ENCODE results near the gene PANK4.
A peak's percentile ranks its signal among the peaks of the same experiment; 100 is the strongest.
"Not testable (repeated sequence)": the region's sequence is repeated elsewhere in the genome, so short reads cannot be mapped to it uniquely, and the experiment has no call there.

Gene PANK4

DNA sequence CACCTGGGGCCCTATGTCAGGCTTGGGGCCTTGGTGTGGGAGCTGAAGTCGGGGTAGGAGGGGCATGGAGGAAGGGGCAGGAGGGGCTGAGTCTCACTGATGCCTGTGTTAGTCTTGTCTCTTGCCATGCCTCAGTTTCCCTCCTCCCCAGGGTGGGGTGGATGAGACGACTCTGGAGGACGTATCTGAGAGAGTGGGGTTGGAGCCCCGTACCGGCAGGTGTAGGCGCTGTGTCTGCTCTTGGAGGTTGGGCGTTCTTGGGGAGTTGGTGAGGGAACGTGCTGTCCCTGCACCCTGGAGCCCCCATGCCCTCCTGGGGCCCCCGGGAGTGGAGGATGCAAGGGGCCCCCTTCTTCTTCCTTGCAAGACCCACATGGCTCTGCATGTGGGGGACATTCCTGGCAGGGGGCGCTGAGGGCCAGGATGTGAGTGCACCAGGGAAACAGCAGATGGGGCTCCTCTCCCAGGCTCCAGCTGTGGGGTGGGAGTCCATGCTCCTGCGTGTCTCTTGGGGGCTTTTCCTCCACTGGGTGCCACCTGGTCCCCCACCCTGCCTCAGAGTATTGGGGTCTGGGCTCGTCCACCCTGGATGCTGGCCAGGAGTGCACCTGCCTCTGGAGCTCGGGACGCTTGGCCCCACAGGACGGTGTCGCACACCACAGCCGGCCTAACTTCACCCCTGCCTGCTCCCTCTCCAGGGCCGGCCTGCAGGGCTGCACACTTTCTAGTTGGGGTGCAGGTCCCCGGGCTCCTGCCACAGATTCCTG is 28.4 kb upstream of the PANK4 start:
- peaks cover 25% of the 10 kb centered on the region for H3K36me3 Mint-ChIP-seq (ENCODE audit: low read depth)
- H3K4me3 Mint-ChIP-seq = peak overlapping the region; percentile 99
- DNase-seq (ENCODE audit: low spot score) = peak; percentile 42
- H3K27ac Mint-ChIP-seq = peak overlapping the region; percentile 96
- no peaks in the 10 kb centered on the region for H3K9me3 Mint-ChIP-seq
- no peaks in the 10 kb centered on the region for H3K27me3 Mint-ChIP-seq (ENCODE audit: low read depth)
- H3K4me1 Mint-ChIP-seq (ENCODE audit: low read depth) = peaks cover 25% of the 10 kb centered on the region

DNA sequence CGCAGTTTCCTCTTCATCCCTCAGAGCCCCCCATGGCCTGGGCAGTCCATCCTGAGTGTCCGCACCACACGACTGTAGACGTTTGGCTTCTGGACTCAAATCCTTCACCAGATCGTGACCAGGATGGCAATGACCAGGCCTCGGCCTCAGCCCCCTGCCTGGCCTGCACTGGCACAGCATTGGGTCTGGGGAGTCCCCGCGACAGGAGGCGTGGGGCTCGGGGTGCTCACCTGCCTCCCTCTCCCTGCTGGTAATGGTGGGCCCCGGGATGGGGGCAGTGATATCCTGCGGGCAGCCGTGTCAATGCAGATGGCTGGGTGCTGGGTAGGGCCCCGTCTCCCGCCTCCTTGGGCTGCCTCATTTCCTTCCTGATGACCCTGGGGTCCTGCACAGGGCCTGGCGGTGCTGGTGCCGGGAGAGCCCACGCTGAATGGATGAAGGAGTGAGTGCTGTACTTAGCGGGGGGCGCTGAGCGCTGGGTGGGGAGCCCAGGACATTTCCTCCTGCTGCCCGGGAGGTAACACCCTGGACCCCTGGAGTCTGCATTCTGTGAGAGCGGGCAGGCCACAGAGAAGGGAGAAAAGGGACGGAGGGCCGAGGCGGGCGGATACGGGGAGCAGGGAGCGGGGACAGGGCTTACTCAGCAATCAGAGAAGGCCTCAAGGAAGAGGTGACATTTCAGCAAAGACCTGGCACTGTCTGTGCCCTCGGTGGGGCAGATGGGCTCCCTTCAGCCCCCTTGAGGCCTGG is 27.6 kb upstream of the PANK4 start:
- Mint-ChIP-seq H3K4me1 (ENCODE audit: low read depth) (peaks cover 27% of the 10 kb centered on the region), H3K27ac (peak overlapping the region; percentile 96)

DNA sequence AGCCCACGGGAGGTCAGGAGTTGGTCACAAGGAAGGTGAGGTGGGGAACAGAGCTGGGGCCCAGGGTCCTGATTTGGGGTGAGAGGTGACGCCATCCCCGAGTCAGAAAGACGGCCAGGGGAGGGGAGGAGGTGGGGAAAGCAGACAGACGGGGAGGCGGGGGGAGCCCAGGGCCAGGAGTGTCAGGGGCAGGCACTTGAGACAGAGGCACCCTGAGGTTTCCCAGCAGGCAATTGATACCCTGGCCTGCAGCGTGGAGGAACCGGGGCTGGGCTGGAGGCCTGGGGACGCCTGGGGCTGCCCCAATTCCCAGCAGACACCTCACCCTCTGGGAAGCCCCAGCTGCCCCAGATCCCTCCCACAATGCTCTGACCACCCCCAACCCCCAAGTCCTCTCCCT is 26.7 kb upstream of the PANK4 start:
- peaks cover 30% of the 10 kb centered on the region for H3K4me1 Mint-ChIP-seq (ENCODE audit: low read depth)
- H3K27me3 Mint-ChIP-seq (ENCODE audit: low read depth); H3K27ac Mint-ChIP-seq; DNase-seq (ENCODE audit: low spot score); H3K4me3 Mint-ChIP-seq; H3K9me3 Mint-ChIP-seq: not testable (repeated sequence)
- peaks cover 23% of the 10 kb centered on the region for H3K36me3 Mint-ChIP-seq (ENCODE audit: low read depth)

More for the DNA sequence above, 27.6 kb upstream of the PANK4 start:
- H3K4me3 Mint-ChIP-seq = peak overlapping the region; percentile 99
- no peak for DNase-seq (ENCODE audit: low spot score)
- H3K27me3 Mint-ChIP-seq (ENCODE audit: low read depth) = no peaks in the 10 kb centered on the region
- H3K9me3 Mint-ChIP-seq = no peaks in the 10 kb centered on the region
- H3K36me3 Mint-ChIP-seq (ENCODE audit: low read depth) = peaks cover 26% of the 10 kb centered on the region

DNA sequence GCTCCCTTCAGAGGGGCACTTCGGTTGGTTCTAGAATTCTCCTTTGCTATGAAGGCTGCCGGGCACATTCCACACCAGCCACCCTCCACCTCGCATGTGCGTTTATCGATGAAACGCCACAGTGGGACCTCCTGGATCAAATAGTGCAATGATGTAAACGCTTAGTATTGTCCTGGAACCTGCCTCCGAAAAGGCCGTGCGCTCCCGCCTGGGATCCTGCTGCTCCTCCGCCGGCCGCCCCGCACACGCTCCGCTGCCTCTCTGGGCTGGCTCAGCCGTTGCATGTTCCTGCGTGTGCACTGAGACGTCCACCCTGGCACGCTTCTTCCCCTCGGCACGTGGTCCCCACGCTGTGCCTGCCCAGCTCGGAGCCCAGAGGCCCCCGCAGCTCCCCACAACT is 25.8 kb upstream of the PANK4 start:
- Mint-ChIP-seq H3K4me3 (no peak overlapping the region), H3K4me1 (ENCODE audit: low read depth) (peaks cover 30% of the 10 kb centered on the region), H3K27ac (no peak overlapping the region), H3K9me3 (no peaks in the 10 kb centered on the region), H3K27me3 (ENCODE audit: low read depth) (no peaks in the 10 kb centered on the region), H3K36me3 (ENCODE audit: low read depth) (peaks cover 18% of the 10 kb centered on the region)
- DNase-seq (ENCODE audit: low spot score) = no peak

DNA sequence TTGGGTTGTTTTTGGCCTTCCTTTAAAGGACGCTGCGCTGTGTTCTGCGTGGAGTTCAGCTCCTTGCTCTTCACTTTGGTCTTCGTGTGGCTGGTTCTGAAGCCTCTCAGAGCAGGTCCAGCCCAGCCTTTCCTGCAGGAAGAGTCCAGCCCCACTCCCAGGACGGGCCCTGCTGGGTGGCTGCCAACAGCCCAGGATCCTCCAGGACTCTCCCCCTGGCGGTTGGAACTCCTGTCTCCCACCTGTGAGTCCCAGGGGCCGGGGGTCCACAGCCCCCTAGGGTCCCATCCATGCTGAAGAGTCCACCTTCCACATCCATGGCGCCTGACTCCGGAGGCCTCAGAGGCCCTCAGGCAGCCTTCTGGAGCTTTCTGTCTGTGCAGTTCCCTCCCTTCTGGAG is 25.1 kb upstream of the PANK4 start:
- not testable (repeated sequence) for H3K9me3 Mint-ChIP-seq; H3K4me3 Mint-ChIP-seq; DNase-seq (ENCODE audit: low spot score); H3K27me3 Mint-ChIP-seq (ENCODE audit: low read depth); H3K27ac Mint-ChIP-seq
- Mint-ChIP-seq H3K4me1 (ENCODE audit: low read depth) (peaks cover 30% of the 10 kb centered on the region), H3K36me3 (ENCODE audit: low read depth) (peaks cover 16% of the 10 kb centered on the region)

DNA sequence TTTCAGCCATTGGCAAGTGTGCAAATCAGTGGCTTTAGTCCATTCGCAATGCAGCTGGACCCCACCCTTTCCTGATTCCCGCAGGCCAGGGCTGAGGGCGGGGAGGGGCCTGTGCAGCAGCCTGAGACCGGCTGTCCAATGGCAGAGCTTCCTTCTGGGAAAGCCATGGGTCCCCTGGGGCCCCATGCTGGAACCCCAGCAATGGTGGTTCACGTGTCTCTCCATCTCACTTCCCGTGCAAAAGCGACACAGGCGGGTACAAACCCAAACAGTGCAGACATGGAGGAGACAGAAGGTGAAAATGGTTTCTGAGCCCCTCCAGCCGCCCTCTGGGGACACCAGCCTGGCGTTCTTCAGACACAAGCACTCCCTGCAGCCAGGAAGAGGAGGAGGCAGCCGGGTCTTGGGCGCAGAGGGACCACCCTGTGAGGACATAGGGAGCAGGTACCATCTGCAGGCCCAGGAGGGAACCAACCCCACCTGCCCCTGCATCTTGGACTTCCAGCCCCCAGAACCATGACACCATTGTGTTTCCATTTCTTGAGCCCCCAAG is 24.0 kb upstream of the PANK4 start:
- not testable (repeated sequence) for H3K9me3 Mint-ChIP-seq; DNase-seq (ENCODE audit: low spot score); H3K27ac Mint-ChIP-seq; H3K27me3 Mint-ChIP-seq (ENCODE audit: low read depth); H3K4me3 Mint-ChIP-seq
- Mint-ChIP-seq H3K4me1 (ENCODE audit: low read depth) (peaks cover 26% of the 10 kb centered on the region), H3K36me3 (ENCODE audit: low read depth) (peaks cover 13% of the 10 kb centered on the region)

DNA sequence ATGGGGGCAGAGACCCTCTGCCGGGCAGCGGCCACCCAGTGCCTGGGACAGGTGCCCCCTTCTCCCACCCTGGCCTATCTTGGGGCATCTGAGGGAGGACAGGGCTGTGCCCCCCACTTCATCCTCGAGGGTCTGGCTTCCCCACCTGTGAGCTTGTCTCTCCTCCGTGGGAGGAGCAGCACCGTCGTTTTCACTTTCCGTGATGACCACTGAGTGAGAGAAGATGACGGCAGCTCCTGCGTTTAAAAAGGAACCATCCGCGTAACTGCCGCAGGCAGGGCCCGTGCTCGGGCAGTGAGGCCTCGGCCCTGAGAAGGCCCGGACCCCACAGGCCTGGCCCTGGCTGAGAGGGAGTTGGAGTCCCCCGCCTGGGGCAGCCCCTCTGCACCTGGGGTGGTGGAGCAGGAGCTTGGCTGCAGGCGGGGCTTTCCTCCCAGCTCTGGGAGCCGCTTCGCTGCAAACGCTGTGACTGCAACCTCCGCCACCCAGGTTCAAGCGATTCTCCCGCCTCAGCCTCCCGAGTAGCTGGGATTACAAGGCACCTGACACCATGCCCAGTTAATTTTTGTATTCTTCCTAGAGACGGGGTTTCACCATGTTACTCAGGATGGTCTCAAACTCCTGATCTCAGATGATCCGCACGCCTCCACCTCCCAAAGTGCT is 23.1 kb upstream of the PANK4 start:
- not testable (repeated sequence) for H3K27me3 Mint-ChIP-seq (ENCODE audit: low read depth); H3K36me3 Mint-ChIP-seq (ENCODE audit: low read depth); DNase-seq (ENCODE audit: low spot score); H3K4me3 Mint-ChIP-seq; H3K9me3 Mint-ChIP-seq
- Mint-ChIP-seq H3K4me1 (ENCODE audit: low read depth) (peaks cover 19% of the 10 kb centered on the region), H3K27ac (peak overlapping the region; percentile 95)

DNA sequence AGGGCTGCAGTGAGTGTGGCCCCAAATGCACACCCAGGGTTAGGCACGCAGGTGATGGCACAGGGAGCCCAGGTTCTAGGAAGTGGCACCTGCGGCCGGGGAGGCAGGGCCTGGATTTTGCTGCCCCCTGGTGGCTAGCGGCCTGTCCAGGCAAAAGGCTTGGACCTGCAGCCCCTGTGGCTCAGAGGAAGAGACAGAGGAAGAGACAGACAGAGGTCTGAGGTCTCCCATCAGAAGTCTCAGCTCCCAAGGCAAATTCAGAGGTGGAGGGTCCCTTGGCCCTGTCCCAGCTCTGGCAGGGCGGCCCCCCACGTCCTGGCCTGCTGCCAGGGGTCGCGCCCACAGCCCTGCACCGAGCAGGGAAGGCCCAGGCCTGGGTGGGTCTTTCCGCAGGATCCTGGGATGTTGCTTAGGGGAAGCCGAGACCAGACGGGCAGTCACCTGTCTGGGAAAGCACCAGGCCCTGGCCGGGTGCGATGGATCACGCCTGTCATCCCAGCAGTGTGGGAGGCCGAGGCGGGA is 21.7 kb upstream of the PANK4 start:
- H3K9me3 Mint-ChIP-seq = no peaks in the 10 kb centered on the region
- H3K4me1 Mint-ChIP-seq (ENCODE audit: low read depth) = peaks cover 13% of the 10 kb centered on the region
- DNase-seq (ENCODE audit: low spot score) = peak; percentile 79
- peaks cover 6% of the 10 kb centered on the region for H3K36me3 Mint-ChIP-seq (ENCODE audit: low read depth)
- H3K27ac Mint-ChIP-seq = peak overlapping the region; percentile 95
- no peaks in the 10 kb centered on the region for H3K27me3 Mint-ChIP-seq (ENCODE audit: low read depth)
- H3K4me3 Mint-ChIP-seq = peak overlapping the region; percentile 87

DNA sequence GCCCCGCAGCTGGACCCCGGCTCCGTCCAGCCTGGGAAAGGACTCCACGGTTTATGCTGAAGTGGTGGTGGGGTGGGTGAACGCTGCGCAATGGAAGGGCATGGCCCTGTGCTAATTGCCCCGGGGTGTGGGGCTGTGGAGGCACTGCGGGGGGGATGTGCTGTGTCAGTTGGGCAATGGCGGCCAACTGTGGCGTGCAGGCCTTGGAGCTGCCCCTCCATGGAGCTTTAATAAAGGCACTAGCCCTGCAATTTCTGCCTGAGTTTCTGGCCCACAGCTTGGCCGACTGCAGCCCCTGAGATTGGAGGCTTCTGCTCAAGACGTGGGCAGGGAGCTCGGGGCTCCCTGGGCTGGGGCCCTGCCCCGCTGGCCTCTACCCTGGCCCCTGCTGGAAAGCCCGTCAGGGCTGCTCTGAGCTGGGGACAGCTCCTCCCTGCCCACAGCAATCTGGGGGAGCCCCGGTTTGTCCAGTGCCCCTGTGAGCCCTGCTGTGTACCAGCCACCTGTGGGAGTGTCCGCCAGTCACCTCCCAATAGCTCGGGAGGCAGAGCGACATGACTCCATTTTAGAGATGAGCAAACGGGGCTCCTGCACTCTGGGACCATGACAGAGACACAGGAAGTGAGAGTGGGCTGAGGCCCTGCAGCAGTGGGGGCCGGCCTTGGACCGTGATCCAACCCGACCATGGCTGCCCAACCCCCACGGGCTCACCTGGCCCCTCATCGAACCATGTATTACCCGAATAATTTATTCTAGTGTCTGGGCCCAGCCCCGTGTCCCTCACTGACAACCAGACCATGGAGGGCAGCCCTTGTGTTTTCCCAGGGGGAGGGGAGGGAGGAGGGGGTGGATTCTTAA is 21.0 kb upstream of the PANK4 start:
- Mint-ChIP-seq H3K36me3 (ENCODE audit: low read depth) (peaks cover 6% of the 10 kb centered on the region), H3K4me1 (ENCODE audit: low read depth) (peaks cover 13% of the 10 kb centered on the region), H3K4me3 (peak overlapping the region; percentile 87), H3K9me3 (no peaks in the 10 kb centered on the region), H3K27me3 (ENCODE audit: low read depth) (no peaks in the 10 kb centered on the region), H3K27ac (peak overlapping the region; percentile 95)
- peak; percentile 69 for DNase-seq (ENCODE audit: low spot score)

DNA sequence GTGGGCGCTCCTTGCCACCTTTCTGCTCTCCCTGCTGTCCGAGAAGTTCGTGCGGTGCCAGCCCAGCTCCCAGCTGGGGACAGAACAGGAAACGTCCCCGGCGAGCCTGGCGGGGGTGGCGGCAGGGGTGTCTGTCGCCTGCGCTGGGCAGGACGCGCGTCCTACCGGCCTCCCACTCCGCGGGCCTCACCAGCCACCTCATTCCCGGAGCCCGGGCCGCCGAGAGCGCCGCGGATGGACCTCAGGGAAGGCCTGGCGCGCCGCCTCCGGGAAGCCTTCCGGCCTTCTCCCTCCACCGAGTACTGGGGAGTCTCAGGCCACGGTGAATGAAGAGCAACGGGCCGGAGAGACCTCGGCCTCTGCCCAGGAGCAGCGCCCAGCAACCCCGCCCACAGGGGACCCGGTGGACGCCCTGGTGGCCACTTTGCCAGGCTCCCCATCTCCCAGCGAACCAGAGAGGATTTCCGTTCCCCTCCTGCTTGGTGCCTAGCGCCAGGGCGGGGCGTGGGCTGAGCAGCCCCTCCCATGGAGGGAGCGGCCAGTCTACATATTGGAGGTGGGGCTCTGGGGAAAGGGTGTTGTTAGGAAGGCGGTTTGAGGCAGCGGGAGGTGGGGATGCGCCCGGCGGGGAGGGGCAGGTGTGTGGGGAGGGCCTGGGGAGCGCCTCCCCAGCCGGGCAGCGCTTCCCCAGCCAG is 20.3 kb upstream of the PANK4 start:
- Mint-ChIP-seq H3K27ac (peak overlapping the region; percentile 95), H3K9me3 (no peaks in the 10 kb centered on the region), H3K4me1 (ENCODE audit: low read depth) (peaks cover 13% of the 10 kb centered on the region), H3K27me3 (ENCODE audit: low read depth) (peaks cover 4% of the 10 kb centered on the region), H3K36me3 (ENCODE audit: low read depth) (peaks cover 6% of the 10 kb centered on the region), H3K4me3 (peak overlapping the region; percentile 87)
- DNase-seq (ENCODE audit: low spot score) = peak; percentile 87

DNA sequence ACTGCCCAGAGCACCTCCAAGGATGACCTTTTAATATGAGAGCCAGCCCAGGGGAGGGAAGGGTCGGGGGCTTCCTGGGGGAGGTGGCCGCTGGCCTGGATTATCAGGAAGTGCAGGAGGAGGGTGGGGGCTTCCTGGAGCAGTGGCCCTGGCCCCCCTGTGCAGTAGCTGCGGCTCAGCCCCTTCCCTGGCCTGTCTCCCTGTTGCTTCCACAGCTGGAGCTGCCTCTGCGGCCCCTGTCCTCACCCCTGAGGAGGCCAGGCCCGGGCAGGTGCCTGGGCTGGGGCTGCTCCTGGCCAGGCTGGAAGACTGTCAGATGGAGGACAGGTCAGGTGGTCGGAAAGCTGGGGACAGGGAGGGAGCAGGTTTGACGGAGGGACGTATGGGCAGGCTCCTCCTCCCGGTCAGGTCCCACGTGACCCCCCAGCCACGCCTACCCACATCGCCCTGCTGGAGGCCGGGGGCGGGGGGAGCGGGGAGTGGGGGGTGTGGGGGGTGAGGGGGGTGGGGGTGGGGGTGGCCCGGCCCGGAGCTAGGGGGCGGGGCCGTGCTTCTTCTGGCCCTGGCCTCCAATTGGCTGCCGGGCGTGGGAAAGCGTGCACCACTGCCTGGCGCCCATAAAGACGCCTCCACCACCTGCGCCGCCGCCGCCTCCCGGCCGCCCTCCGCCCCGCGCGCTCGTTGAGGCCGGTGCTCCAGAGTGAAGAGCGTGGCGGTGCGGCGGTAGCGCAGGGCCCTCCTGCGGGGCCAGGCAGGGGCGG is 19.5 kb upstream of the PANK4 start:
- peak overlapping the region; percentile 87 for H3K4me3 Mint-ChIP-seq
- DNase-seq (ENCODE audit: low spot score) = peak; percentile 88
- peaks cover 13% of the 10 kb centered on the region for H3K4me1 Mint-ChIP-seq (ENCODE audit: low read depth)
- H3K27ac Mint-ChIP-seq = peak overlapping the region; percentile 95
- peaks cover 4% of the 10 kb centered on the region for H3K36me3 Mint-ChIP-seq (ENCODE audit: low read depth)
- no peaks in the 10 kb centered on the region for H3K9me3 Mint-ChIP-seq
- H3K27me3 Mint-ChIP-seq (ENCODE audit: low read depth) = peaks cover 7% of the 10 kb centered on the region

Measured in T-helper 2 cell treated with Interferon-gamma antibody and Interleukin-4, amounts not matched to agents 5 μg/mL and 100 μg/mL, for 36 hours (primary cell).